ENCODE measurements around the gene U2SURP.

DNA sequence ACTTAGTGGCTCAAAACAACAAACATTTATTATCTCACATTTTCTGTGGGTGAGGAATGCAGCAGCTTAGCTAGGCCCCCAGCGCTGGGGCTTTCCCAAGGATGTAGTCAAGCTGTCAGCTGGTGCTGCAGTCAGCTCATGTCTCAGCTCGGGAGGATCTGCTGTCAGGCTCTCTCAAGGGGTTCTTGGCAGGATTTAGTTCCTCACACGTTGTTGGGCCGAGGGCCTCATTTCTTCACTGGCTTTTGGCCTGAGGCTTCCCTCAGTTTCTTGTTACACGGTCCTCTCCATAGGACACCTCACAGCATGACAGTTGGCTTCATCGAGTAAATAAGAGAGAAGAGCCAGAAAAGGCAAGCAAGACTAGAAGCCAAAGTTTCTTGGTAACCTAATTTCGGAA lies 13.7 kb upstream of the U2SURP start:
- no peak for TF ChIP-seq PML (IDR thresholded peaks at IDR 0.05; ENCODE audit: low read length)
- TF ChIP-seq, protein P1, sequence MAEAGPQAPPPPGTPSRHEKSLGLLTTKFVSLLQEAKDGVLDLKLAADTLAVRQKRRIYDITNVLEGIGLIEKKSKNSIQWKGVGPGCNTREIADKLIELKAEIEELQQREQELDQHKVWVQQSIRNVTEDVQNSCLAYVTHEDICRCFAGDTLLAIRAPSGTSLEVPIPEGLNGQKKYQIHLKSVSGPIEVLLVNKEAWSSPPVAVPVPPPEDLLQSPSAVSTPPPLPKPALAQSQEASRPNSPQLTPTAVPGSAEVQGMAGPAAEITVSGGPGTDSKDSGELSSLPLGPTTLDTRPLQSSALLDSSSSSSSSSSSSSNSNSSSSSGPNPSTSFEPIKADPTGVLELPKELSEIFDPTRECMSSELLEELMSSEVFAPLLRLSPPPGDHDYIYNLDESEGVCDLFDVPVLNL (IDR thresholded peaks at IDR 0.05; ENCODE audit: low read depth, low read length), result no peak
- TF ChIP-seq, protein P2, sequence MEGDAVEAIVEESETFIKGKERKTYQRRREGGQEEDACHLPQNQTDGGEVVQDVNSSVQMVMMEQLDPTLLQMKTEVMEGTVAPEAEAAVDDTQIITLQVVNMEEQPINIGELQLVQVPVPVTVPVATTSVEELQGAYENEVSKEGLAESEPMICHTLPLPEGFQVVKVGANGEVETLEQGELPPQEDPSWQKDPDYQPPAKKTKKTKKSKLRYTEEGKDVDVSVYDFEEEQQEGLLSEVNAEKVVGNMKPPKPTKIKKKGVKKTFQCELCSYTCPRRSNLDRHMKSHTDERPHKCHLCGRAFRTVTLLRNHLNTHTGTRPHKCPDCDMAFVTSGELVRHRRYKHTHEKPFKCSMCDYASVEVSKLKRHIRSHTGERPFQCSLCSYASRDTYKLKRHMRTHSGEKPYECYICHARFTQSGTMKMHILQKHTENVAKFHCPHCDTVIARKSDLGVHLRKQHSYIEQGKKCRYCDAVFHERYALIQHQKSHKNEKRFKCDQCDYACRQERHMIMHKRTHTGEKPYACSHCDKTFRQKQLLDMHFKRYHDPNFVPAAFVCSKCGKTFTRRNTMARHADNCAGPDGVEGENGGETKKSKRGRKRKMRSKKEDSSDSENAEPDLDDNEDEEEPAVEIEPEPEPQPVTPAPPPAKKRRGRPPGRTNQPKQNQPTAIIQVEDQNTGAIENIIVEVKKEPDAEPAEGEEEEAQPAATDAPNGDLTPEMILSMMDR (IDR thresholded peaks at IDR 0.05 in 2 of 3, conservative IDR thresholded peaks at IDR 0.05 in 1 of 3; ENCODE audit: control insufficient read depth in 2 of 3, extremely low read depth in 1 of 3, insufficient read depth in 1 of 3, low read depth in 3 of 3, low read length in 3 of 3), result no peak
- no peak for TF ChIP-seq IRF4 (IDR thresholded peaks at IDR 0.05; ENCODE audit: low read depth, low read length)
- no peak for TF ChIP-seq SUZ12 (IDR thresholded peaks at IDR 0.05; ENCODE audit: unreplicated experiment)
- TF ChIP-seq POLR2A (IDR thresholded peaks at IDR 0.05; ENCODE audit: low read depth, low read length), result no peak
- TF ChIP-seq EZH2 (IDR thresholded peaks at IDR 0.05; ENCODE audit: borderline replicate concordance, control insufficient read depth, low read depth, low read length), result no peak
- no peak for TF ChIP-seq JUND (IDR thresholded peaks at IDR 0.05; ENCODE audit: low read depth, low read length)
- no peak for TF ChIP-seq RELA (IDR thresholded peaks at IDR 0.05; ENCODE audit: borderline replicate concordance, partially characterized antibody)
- TF ChIP-seq RFX5 (IDR thresholded peaks at IDR 0.05; ENCODE audit: low read depth, low read length), result no peak
- TF ChIP-seq TAF1 (IDR thresholded peaks at IDR 0.05; ENCODE audit: borderline replicate concordance, low read depth, low read length), result no peak
- TF ChIP-seq, protein P3, sequence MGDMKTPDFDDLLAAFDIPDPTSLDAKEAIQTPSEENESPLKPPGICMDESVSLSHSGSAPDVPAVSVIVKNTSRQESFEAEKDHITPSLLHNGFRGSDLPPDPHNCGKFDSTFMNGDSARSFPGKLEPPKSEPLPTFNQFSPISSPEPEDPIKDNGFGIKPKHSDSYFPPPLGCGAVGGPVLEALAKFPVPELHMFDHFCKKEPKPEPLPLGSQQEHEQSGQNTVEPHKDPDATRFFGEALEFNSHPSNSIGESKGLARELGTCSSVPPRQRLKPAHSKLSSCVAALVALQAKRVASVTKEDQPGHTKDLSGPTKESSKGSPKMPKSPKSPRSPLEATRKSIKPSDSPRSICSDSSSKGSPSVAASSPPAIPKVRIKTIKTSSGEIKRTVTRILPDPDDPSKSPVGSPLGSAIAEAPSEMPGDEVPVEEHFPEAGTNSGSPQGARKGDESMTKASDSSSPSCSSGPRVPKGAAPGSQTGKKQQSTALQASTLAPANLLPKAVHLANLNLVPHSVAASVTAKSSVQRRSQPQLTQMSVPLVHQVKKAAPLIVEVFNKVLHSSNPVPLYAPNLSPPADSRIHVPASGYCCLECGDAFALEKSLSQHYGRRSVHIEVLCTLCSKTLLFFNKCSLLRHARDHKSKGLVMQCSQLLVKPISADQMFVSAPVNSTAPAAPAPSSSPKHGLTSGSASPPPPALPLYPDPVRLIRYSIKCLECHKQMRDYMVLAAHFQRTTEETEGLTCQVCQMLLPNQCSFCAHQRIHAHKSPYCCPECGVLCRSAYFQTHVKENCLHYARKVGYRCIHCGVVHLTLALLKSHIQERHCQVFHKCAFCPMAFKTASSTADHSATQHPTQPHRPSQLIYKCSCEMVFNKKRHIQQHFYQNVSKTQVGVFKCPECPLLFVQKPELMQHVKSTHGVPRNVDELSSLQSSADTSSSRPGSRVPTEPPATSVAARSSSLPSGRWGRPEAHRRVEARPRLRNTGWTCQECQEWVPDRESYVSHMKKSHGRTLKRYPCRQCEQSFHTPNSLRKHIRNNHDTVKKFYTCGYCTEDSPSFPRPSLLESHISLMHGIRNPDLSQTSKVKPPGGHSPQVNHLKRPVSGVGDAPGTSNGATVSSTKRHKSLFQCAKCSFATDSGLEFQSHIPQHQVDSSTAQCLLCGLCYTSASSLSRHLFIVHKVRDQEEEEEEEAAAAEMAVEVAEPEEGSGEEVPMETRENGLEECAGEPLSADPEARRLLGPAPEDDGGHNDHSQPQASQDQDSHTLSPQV (IDR thresholded peaks at IDR 0.05), result no peak
